MM.1S (cell line): Measurements from ENCODE around the gene AHCYL2.

Experiments used
- DNase-seq: peaks from one replicate; pipeline ENCODE4 v3.0.0-alpha.2; 2015
- H2AFZ ChIP-seq: fragments of 300-600 bp; sonication (generic); 2 replicates; pipeline ENCODE4 v1.6.0; 2016; ENCODE audit warnings: antibody characterized with exemption, low read length
- H3F3A ChIP-seq: fragments of 300-600 bp; sonication (generic); 2 replicates; pipeline ENCODE4 v1.6.1; 2016; ENCODE audit warnings: mild to moderate bottlenecking, antibody characterized with exemption, low read length, moderate library complexity, mixed read lengths; ENCODE audit not compliant: insufficient read depth
- H3K27ac ChIP-seq: fragments of 300-600 bp; sonication (generic); 2 replicates; pipeline ENCODE4 v1.5.1; 2016; ENCODE audit warnings: mild to moderate bottlenecking, low read length
- H3K27me3 ChIP-seq: fragments of 300-600 bp; sonication (generic); replicated peaks from 2 replicates; pipeline ENCODE4 v1.6.0; 2016; ENCODE audit warnings: low read length; ENCODE audit not compliant: insufficient read depth
- H3K36me3 ChIP-seq: fragments of 300-600 bp; sonication (generic); replicated peaks from 2 replicates; pipeline ENCODE4 v1.6.1; 2016; ENCODE audit warnings: mild to moderate bottlenecking, low read length, mixed read lengths; ENCODE audit not compliant: insufficient read depth
- H3K4me1 ChIP-seq: fragments of 300-600 bp; sonication (generic); 2 replicates; pipeline ENCODE4 v1.6.1; 2016; ENCODE audit warnings: low read length, mixed read lengths
- H3K4me2 ChIP-seq: fragments of 300-600 bp; sonication (generic); 2 replicates; pipeline ENCODE4 v1.6.0; 2016; ENCODE audit warnings: low read depth, low read length
- H3K4me3 ChIP-seq: fragments of 300-600 bp; sonication (generic); 2 replicates; pipeline ENCODE4 v1.5.1; 2016; ENCODE audit warnings: low read length, mixed read lengths
- H3K79me2 ChIP-seq: fragments of 300-600 bp; sonication (generic); 2 replicates; pipeline ENCODE4 v1.6.1; 2016; ENCODE audit warnings: mixed run types, low read length, mixed read lengths
- H3K9ac ChIP-seq: fragments of 300-600 bp; sonication (generic); 2 replicates; pipeline ENCODE4 v1.6.1; 2016; ENCODE audit warnings: low read length, mixed read lengths
- H3K9me2 ChIP-seq: fragments of 300-600 bp; sonication (generic); replicated peaks from 2 replicates; pipeline ENCODE4 v1.6.1; 2016; ENCODE audit warnings: mild to moderate bottlenecking, low read length, mixed read lengths; ENCODE audit not compliant: insufficient read depth
- H3K9me3 ChIP-seq: fragments of 300-600 bp; sonication (generic); replicated peaks from 2 replicates; pipeline ENCODE4 v1.6.1; 2016; ENCODE audit warnings: mild to moderate bottlenecking, low read length, mixed read lengths; ENCODE audit not compliant: insufficient read depth
- H4K20me1 ChIP-seq: fragments of 300-600 bp; sonication (generic); 2 replicates; pipeline ENCODE4 v1.6.1; 2016; ENCODE audit warnings: mild to moderate bottlenecking, low read length, moderate library complexity, mixed read lengths; ENCODE audit not compliant: insufficient read depth
- EZH2 ChIP-seq: fragments of 300-600 bp; sonication (generic); optimal IDR thresholded peaks from 2 replicates; pipeline ENCODE3; 2017; ENCODE audit warnings: low read depth, mild to moderate bottlenecking, antibody characterized with exemption, low read length, mixed read lengths
- EZH2phosphoT487 ChIP-seq: fragments of 300-600 bp; sonication (generic); IDR thresholded peaks from 2 replicates; pipeline ENCODE4 v1.6.1; 2018; ENCODE audit warnings: antibody characterized with exemption, low read length
- TF ChIP-seq, protein P1 (sequence below): fragments of 300-600 bp; sonication (generic); IDR thresholded peaks from 2 replicates; pipeline ENCODE4 v1.5.1; 2016; ENCODE audit warnings: antibody characterized with exemption, low read length, mixed read lengths

Gene AHCYL2

DNA sequence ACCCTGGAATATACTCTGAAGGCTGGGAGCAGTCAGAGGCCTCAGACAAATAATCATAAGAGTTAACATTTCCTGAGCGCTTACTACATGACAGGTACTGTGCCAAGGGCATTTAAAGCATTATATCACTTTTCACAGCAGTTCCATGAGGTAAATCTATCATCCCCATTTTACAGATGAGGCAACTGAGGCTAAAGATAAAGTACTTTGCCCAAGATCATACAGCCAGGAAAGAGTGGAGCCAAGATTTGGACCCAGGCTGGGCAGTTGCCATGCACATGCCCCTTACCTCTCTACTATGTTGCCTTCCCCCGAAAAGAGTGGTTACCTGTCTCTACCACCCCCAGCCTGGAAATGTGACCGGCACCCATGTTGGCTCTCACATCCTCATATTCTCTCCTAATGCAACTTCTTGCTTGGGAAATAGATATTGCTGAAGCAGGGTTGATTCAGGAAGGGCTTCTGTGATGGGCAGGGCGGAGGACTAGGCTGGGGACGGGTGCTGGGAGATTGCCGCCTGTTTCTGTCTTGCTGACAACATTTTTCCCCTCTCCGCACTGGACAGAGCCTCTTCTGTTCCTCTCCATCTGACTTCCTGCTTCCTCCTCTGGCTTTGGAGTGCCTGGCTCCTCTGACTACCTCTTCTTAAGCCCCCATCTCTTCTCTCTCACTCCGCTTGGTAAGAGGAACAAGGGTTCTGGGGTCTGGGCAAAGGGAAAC is 22.6 kb upstream of the AHCYL2 start:
- H3K27ac ChIP-seq = no peak overlapping the region
- no peaks in the 10 kb centered on the region for H3K27me3 ChIP-seq
- no peak overlapping the region for H2AFZ ChIP-seq
- no peak overlapping the region for H3K4me2 ChIP-seq
- no peak for TF ChIP-seq EZH2
- no peaks in the 10 kb centered on the region for H3K79me2 ChIP-seq
- no peaks in the 10 kb centered on the region for H3K4me1 ChIP-seq
- H3K9me2 ChIP-seq = no peaks in the 10 kb centered on the region
- no peaks in the 10 kb centered on the region for H3K36me3 ChIP-seq
- H3F3A ChIP-seq = no peaks in the 10 kb centered on the region
- no peaks in the 10 kb centered on the region for H3K9me3 ChIP-seq
- H3K9ac ChIP-seq = no peak overlapping the region
- H3K4me3 ChIP-seq = no peak overlapping the region
- DNase-seq = no peak
- H4K20me1 ChIP-seq = no peaks in the 10 kb centered on the region

DNA sequence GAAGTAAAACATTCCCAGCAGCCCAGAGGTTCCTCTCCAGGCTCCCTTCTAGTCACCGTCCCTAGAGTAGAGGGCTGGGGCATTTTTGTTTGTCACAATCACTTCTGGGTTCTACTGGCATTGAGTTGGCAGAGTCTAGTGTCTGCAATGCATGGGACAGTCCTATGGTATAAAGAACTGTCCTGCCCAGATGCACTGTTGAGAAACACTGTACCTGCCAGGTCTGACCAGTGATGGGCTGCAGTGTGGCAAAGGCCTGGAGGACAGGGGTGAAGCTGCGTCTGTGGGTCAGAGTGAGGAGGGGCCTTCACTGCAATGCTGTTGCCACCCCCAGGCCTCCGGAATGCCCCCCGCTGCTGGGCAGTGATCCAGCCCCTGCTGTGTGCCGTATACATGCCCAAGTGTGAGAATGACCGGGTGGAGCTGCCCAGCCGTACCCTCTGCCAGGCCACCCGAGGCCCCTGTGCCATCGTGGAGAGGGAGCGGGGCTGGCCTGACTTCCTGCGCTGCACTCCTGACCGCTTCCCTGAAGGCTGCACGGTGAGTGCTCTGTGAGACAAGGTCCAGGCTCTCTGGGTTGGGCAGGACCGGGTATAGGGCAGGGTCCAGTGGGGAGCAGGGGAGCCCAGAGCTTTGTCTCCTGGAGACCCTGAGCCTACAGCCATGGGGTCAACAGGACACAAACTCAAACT is 21.6 kb upstream of the AHCYL2 start:
- no peaks in the 10 kb centered on the region for H3K36me3 ChIP-seq
- no peaks in the 10 kb centered on the region for H3K9me3 ChIP-seq
- H4K20me1 ChIP-seq = no peaks in the 10 kb centered on the region
- no peaks in the 10 kb centered on the region for H3K9me2 ChIP-seq
- no peaks in the 10 kb centered on the region for H3K79me2 ChIP-seq
- H3K27ac ChIP-seq = no peak overlapping the region
- no peak for TF ChIP-seq EZH2
- TF ChIP-seq EZH2phosphoT487 = no peak
- TF ChIP-seq, protein P1, sequence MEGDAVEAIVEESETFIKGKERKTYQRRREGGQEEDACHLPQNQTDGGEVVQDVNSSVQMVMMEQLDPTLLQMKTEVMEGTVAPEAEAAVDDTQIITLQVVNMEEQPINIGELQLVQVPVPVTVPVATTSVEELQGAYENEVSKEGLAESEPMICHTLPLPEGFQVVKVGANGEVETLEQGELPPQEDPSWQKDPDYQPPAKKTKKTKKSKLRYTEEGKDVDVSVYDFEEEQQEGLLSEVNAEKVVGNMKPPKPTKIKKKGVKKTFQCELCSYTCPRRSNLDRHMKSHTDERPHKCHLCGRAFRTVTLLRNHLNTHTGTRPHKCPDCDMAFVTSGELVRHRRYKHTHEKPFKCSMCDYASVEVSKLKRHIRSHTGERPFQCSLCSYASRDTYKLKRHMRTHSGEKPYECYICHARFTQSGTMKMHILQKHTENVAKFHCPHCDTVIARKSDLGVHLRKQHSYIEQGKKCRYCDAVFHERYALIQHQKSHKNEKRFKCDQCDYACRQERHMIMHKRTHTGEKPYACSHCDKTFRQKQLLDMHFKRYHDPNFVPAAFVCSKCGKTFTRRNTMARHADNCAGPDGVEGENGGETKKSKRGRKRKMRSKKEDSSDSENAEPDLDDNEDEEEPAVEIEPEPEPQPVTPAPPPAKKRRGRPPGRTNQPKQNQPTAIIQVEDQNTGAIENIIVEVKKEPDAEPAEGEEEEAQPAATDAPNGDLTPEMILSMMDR = no peak
- H3F3A ChIP-seq = no peaks in the 10 kb centered on the region
- no peak overlapping the region for H2AFZ ChIP-seq
- no peak for DNase-seq
- H3K4me1 ChIP-seq = no peaks in the 10 kb centered on the region
- H3K27me3 ChIP-seq = no peaks in the 10 kb centered on the region
- no peak overlapping the region for H3K4me2 ChIP-seq
- H3K4me3 ChIP-seq = no peak overlapping the region
- no peak overlapping the region for H3K9ac ChIP-seq

DNA sequence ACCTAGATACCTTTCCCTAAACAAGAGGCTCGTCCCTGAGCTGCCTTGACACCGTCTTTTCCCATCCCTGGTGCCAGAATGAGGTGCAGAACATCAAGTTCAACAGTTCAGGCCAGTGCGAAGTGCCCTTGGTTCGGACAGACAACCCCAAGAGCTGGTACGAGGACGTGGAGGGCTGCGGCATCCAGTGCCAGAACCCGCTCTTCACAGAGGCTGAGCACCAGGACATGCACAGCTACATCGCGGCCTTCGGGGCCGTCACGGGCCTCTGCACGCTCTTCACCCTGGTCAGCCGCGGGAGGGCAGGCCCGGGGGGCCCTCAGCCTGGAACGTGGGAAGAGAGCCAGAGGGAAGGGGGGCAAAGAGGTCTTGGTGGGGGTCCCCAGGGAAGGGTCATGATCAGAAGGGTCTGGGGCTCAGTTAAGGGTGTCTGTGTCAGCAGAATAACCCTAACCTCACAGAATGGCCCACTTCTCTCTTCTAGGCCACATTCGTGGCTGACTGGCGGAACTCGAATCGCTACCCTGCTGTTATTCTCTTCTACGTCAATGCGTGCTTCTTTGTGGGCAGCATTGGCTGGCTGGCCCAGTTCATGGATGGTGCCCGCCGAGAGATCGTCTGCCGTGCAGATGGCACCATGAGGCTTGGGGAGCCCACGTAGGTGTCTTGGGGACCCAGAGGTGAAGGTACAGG is 19.6 kb upstream of the AHCYL2 start:
- H3K27me3 ChIP-seq = no peaks in the 10 kb centered on the region
- no peaks in the 10 kb centered on the region for H3K9me2 ChIP-seq
- no peak for TF ChIP-seq EZH2
- TF ChIP-seq, protein P1 = no peak
- no peak for TF ChIP-seq EZH2phosphoT487
- H3K79me2 ChIP-seq = no peaks in the 10 kb centered on the region
- no peak overlapping the region for H3K4me3 ChIP-seq
- H4K20me1 ChIP-seq = no peaks in the 10 kb centered on the region
- H3K36me3 ChIP-seq = no peaks in the 10 kb centered on the region
- no peak overlapping the region for H3K9ac ChIP-seq
- no peak overlapping the region for H3K4me2 ChIP-seq
- H3K27ac ChIP-seq = no peak overlapping the region
- DNase-seq = no peak
- H2AFZ ChIP-seq = no peak overlapping the region
- H3K4me1 ChIP-seq = no peaks in the 10 kb centered on the region
- no peaks in the 10 kb centered on the region for H3K9me3 ChIP-seq
- H3F3A ChIP-seq = no peaks in the 10 kb centered on the region
